Stomach (tissue), 4 donors: Measurements from ENCODE around the gene STK39.

ENCODE experiments used
- POLR2A ChIP-seq, 4 donors: fragments of 450-650 bp; IDR thresholded peaks; one replicate each; pipeline ENCODE4 v1.6.1; 2016; ENCODE audit warnings: antibody characterized with exemption in 4 of 4, control low read depth in 2 of 4, mild to moderate bottlenecking in 1 of 4, moderate library complexity in 1 of 4
- POLR2AphosphoS5 ChIP-seq, 3 donors: sonication (generic); formaldehyde crosslinking; IDR thresholded peaks; one replicate each; pipeline ENCODE4 v1.6.1; 2016; ENCODE audit warnings: antibody characterized with exemption in 3 of 3
- TF ChIP-seq, protein P1 (sequence below), 7 experiments: fragments of 450-650 bp in 4 of 7; fragments of 200-600 bp in 3 of 7; sonication (generic) in 3 of 7; IDR thresholded peaks; one replicate each; pipeline ENCODE4 v1.5.1; 2016 to 2019; ENCODE audit warnings: antibody characterized with exemption in 7 of 7, control low read depth in 2 of 7, mild to moderate bottlenecking in 1 of 7

DNA sequence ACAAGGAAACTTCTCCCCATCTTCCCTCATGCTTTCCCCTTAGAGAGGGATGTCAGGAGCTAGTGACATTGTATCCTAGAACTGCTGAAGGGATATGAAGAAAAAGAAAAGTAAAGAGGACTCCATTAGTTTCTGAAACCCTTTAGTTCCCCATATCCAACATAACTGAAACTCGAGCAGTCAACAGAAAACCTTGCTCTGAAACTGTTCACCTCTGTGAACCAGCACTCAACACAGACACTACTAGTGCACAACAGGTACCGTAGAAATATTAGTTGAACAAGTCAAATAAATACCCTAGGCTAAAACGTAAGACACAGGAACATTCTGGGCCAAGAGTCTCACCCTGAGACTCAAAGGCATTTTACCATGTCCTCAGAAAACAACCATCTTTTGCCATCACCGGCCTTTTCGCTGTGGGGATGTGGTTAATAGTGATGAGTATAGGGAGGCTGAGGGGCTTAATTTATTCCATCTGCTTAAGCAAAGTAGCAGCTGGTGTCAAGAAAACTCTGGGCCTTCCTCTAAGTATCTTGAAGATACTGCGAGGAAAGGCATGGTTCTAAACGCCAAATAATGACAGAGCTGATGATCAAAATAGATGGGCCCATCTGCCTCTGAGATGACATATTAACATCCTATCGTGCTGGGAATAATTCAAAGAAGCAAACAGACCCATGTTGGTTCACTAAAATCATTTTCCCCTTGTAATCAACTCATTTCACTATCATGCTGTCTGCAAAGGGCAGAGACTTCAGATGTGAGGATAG lies 156.8 kb downstream of the STK39 start:
- TF ChIP-seq, protein P1, sequence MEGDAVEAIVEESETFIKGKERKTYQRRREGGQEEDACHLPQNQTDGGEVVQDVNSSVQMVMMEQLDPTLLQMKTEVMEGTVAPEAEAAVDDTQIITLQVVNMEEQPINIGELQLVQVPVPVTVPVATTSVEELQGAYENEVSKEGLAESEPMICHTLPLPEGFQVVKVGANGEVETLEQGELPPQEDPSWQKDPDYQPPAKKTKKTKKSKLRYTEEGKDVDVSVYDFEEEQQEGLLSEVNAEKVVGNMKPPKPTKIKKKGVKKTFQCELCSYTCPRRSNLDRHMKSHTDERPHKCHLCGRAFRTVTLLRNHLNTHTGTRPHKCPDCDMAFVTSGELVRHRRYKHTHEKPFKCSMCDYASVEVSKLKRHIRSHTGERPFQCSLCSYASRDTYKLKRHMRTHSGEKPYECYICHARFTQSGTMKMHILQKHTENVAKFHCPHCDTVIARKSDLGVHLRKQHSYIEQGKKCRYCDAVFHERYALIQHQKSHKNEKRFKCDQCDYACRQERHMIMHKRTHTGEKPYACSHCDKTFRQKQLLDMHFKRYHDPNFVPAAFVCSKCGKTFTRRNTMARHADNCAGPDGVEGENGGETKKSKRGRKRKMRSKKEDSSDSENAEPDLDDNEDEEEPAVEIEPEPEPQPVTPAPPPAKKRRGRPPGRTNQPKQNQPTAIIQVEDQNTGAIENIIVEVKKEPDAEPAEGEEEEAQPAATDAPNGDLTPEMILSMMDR (IDR thresholded peaks at IDR 0.05) = no peak
- TF ChIP-seq POLR2A (IDR thresholded peaks at IDR 0.05) (no peak), POLR2AphosphoS5 (IDR thresholded peaks at IDR 0.05) (no peak)
